PFSK-1 (cell line): ENCODE data around the gene CHST11.

ENCODE experiments used
- FOXP2 ChIP-seq: optimal IDR thresholded peaks from 2 replicates; pipeline ENCODE3; 2011; ENCODE audit warnings: borderline replicate concordance, control low read depth, inconsistent platforms; ENCODE audit not compliant: insufficient read depth; ENCODE audit errors: extremely low read length, extremely low read depth
- POLR2AphosphoS5 ChIP-seq: IDR thresholded peaks from 2 replicates; pipeline ENCODE4 v1.6.1; 2012; ENCODE audit warnings: low read depth, mild to moderate bottlenecking, control low read depth, low read length, moderate library complexity
- REST ChIP-seq, 2 experiments: IDR thresholded peaks; 2 replicates each; pipeline versions ENCODE4 v1.6.1 to v1.8.0; 2011 to 2012; ENCODE audit warnings: low read depth in 2 of 2, low read length in 2 of 2, control low read depth in 1 of 2, inconsistent platforms in 1 of 2, mild to moderate bottlenecking in 1 of 2, moderate library complexity in 1 of 2; ENCODE audit not compliant: insufficient read depth in 1 of 2
- SIN3A ChIP-seq: IDR thresholded peaks from 2 replicates; pipeline ENCODE4 v1.6.1; 2012; ENCODE audit warnings: mild to moderate bottlenecking, low read length, moderate library complexity, borderline replicate concordance; ENCODE audit not compliant: insufficient read depth
- TAF1 ChIP-seq: IDR thresholded peaks from 2 replicates; pipeline ENCODE4 v1.6.1; 2012; ENCODE audit warnings: low read length, control low read depth, borderline replicate concordance; ENCODE audit not compliant: insufficient read depth

CHST11 gene

GRCh38 chr12:104724992-104725585 is 268.3 kb downstream of the CHST11 start:
- no peak for TF ChIP-seq POLR2AphosphoS5
- 0 out of 2 replicates have a peak, but pooled peaks have one; percentile 19 for TF ChIP-seq TAF1

GRCh38 chr12:104725610-104726009 is 268.9 kb downstream of the CHST11 start:
- TF ChIP-seq POLR2AphosphoS5 (no peak), TAF1 (no peak), SIN3A (no peak), FOXP2 (no peak), REST (IDR thresholded peaks at IDR 0.05; ENCODE audit: insufficient read depth in 1 of 2, low read depth in 2 of 2, low read length in 2 of 2) (no peak)

- 0 out of 2 replicates have a peak, but pooled peaks have one; percentile 14 for TF ChIP-seq POLR2AphosphoS5
- no peak for TF ChIP-seq REST (IDR thresholded peaks at IDR 0.05; ENCODE audit: insufficient read depth in 1 of 2, low read depth in 2 of 2, low read length in 2 of 2)
- TF ChIP-seq TAF1: 0 out of 2 replicates have a peak, but pooled peaks have one; percentile 22
- no peak for TF ChIP-seq FOXP2
- TF ChIP-seq SIN3A: no peak
These were observed 271.1 kb downstream of the CHST11 start for GRCh38 chr12:104727726-104728465.

- TF ChIP-seq POLR2AphosphoS5 (no peak), TAF1 (peak; percentile 38; the same call in 1 of the 2 replicates)
These were observed 272.3 kb downstream of the CHST11 start for GRCh38 chr12:104729091-104729490.

GRCh38 chr12:104729610-104730446 is 273.1 kb downstream of the CHST11 start:
- TF ChIP-seq FOXP2: no peak
- no peak for TF ChIP-seq TAF1
- TF ChIP-seq REST (IDR thresholded peaks at IDR 0.05; ENCODE audit: insufficient read depth in 1 of 2, low read depth in 2 of 2, low read length in 2 of 2): no peak
- TF ChIP-seq SIN3A: no peak
- no peak for TF ChIP-seq POLR2AphosphoS5
